Left ventricle myocardium inferior (tissue), 1 donor: Measurements from ENCODE around the gene IL1RAPL1. TPM values are rescaled to one million over a fixed set of nuclear protein-coding genes. Genes with fewer than 3 reads are reported as not detected.
A peak's percentile ranks its signal among the peaks of the same experiment; 100 is the strongest.

ENCODE experiments used
- DNase-seq: peaks from one replicate; pipeline ENCODE4 v3.0.0-alpha.2; 2020
- H3K27ac ChIP-seq: fragments of 200-600 bp; replicated peaks from 2 replicates; pipeline ENCODE4 v1.8.0; 2021
- H3K27me3 ChIP-seq: fragments of 200-600 bp; 2 replicates; pipeline ENCODE4 v1.8.0; 2021; ENCODE audit warnings: low read depth
- H3K36me3 ChIP-seq: fragments of 200-600 bp; 2 replicates; pipeline ENCODE4 v1.8.0; 2021
- H3K4me1 ChIP-seq: fragments of 200-600 bp; 2 replicates; pipeline ENCODE4 v1.8.0; 2021
- H3K4me3 ChIP-seq: fragments of 200-600 bp; 2 replicates; pipeline ENCODE4 v1.8.0; 2021; ENCODE audit warnings: mild to moderate bottlenecking, moderate library complexity
- H3K9me3 ChIP-seq: fragments of 200-600 bp; replicated peaks from 2 replicates; pipeline ENCODE4 v1.8.0; 2021
- CTCF ChIP-seq: fragments of 200-600 bp; IDR thresholded peaks from 2 replicates; pipeline ENCODE4 v1.8.0; 2021; ENCODE audit warnings: antibody characterized with exemption, mild to moderate bottlenecking, borderline replicate concordance
- intact Hi-C: fragments of 100-400 bp; cut with micrococcal nuclease; formaldehyde crosslinking; loops from one replicate; pipeline ENCODE4 v1.11.0; 2022
- total RNA-seq: library from RNA; stranded (reverse); fragmentation: NEBNext Ultra II Directional; extraction: Animal tissue kit (Norgen Biotek cat#: 25700); gene quantifications from one replicate; pipeline ENCODE4 v1.2.1, GENCODE V29; 2021
- donor health status: DM: no; HTN: yes; CAD: no; lungs with severe emphysema.

The IL1RAPL1 gene
- total RNA-seq, 1 donor from 2014 or later = 1.9 TPM

- peak overlapping the region; percentile 79 for H3K27ac ChIP-seq
- no peak for TF ChIP-seq CTCF
- H3K4me3 ChIP-seq = no peak overlapping the region
- H3K27me3 ChIP-seq = no peaks in the 10 kb centered on the region
- DNase-seq = no peak
- intact Hi-C loops = no loop called here
- no peaks in the 10 kb centered on the region for H3K36me3 ChIP-seq
- peaks cover 5% of the 10 kb centered on the region for H3K4me1 ChIP-seq
- no peaks in the 10 kb centered on the region for H3K9me3 ChIP-seq
Observed at GRCh38 chrX:28613558-28613957, 26.3 kb downstream of the IL1RAPL1 start.

- intact Hi-C loops = no loop called here
- Histone ChIP-seq H3K36me3 (no peaks in the 10 kb centered on the region), H3K4me1 (no peaks in the 10 kb centered on the region), H3K9me3 (no peaks in the 10 kb centered on the region), H3K27ac (peak overlapping the region; percentile 12), H3K27me3 (no peaks in the 10 kb centered on the region), H3K4me3 (no peak overlapping the region)
- TF ChIP-seq CTCF = no peak
- DNase-seq = no peak
Observed at GRCh38 chrX:28625223-28625622, 38.0 kb downstream of the IL1RAPL1 start.

GRCh38 chrX:28626515-28626914 is 39.3 kb downstream of the IL1RAPL1 start:
- TF ChIP-seq CTCF = no peak
- Histone ChIP-seq H3K36me3 (no peaks in the 10 kb centered on the region), H3K4me1 (no peaks in the 10 kb centered on the region), H3K27me3 (no peaks in the 10 kb centered on the region), H3K4me3 (no peak overlapping the region), H3K9me3 (no peaks in the 10 kb centered on the region), H3K27ac (no peak overlapping the region)
- intact Hi-C loops = no loop called here
- no peak for DNase-seq

- no peaks in the 10 kb centered on the region for H3K36me3 ChIP-seq
- H3K27ac ChIP-seq = peak overlapping the region; percentile 3
- intact Hi-C loops = no loop called here
- no peaks in the 10 kb centered on the region for H3K4me1 ChIP-seq
- H3K9me3 ChIP-seq = no peaks in the 10 kb centered on the region
- no peak for DNase-seq
- no peaks in the 10 kb centered on the region for H3K27me3 ChIP-seq
- no peak overlapping the region for H3K4me3 ChIP-seq
- no peak for TF ChIP-seq CTCF
Observed at GRCh38 chrX:28628120-28628519, 40.9 kb downstream of the IL1RAPL1 start.

GRCh38 chrX:28638775-28639174 is 51.5 kb downstream of the IL1RAPL1 start:
- no peak overlapping the region for H3K4me3 ChIP-seq
- no peak for TF ChIP-seq CTCF
- H3K9me3 ChIP-seq = no peaks in the 10 kb centered on the region
- H3K4me1 ChIP-seq = no peaks in the 10 kb centered on the region
- DNase-seq = no peak
- no peaks in the 10 kb centered on the region for H3K36me3 ChIP-seq
- H3K27me3 ChIP-seq = no peaks in the 10 kb centered on the region
- H3K27ac ChIP-seq = no peak overlapping the region
- intact Hi-C loops = no loop called here

- H3K36me3 ChIP-seq = no peaks in the 10 kb centered on the region
- DNase-seq = no peak
Observed at GRCh38 chrX:28639451-28639850, 52.2 kb downstream of the IL1RAPL1 start.

More at GRCh38 chrX:28639451-28639850, 52.2 kb downstream of the IL1RAPL1 start:
- Histone ChIP-seq H3K27ac (no peak overlapping the region), H3K4me3 (no peak overlapping the region), H3K4me1 (no peaks in the 10 kb centered on the region), H3K9me3 (no peaks in the 10 kb centered on the region), H3K27me3 (no peaks in the 10 kb centered on the region)
- intact Hi-C loops = no loop called here
- no peak for TF ChIP-seq CTCF
